Erythroblast (primary cell): ENCODE results near the gene IL17REL.

Experiments
- DNase-seq, 2 experiments: peaks; one replicate each; lab custom pipeline; 2025; lab: John Stamatoyannopoulos, UW
- GATA1 ChIP-seq: IDR thresholded peaks from 2 replicates; pipeline ENCODE4 v1.6.1; 2011; ENCODE audit warnings: low read depth, mild to moderate bottlenecking, control low read depth, low read length, moderate library complexity
- POLR2A ChIP-seq: IDR thresholded peaks from 2 replicates; pipeline ENCODE4 v1.6.1; 2011; ENCODE audit warnings: mild to moderate bottlenecking, low read length

The IL17REL gene

DNA sequence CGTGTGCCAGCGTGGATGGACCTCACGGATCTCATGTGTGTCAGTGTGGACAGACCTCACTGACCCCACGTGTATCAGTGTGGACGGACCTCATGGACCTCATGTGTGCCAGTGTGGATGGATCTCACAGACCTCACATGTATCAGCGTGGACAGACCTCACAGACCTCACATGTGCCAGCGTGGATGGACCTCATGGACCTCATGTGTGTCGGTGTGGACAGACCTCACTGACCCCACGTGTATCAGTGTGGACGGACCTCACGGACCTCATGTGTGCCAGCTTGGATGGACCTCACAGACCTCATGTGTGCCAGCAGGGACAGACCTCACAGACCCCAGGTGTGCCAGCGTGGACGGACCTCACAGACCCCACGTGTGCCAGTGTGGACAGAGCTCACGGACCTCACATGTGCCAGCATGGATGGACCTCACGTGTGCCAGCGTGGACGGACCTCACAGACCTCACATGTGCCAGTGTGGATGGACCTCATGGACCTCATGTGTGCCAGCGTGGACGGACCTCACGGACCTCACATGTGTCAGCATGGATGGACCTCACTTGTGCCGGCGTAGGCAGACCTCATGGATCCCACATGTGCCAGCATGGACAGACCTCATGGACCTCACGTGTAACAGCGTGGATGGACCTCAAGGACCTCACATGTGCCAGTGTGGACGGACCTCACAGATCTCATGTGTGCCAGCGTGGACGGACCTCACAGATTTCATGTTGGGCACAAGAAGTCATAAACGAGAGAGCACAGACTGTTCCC, 27.3 kb upstream of the IL17REL start:
- TF ChIP-seq GATA1 (no peak), POLR2A (no peak)
- DNase-seq, result no peak

DNA sequence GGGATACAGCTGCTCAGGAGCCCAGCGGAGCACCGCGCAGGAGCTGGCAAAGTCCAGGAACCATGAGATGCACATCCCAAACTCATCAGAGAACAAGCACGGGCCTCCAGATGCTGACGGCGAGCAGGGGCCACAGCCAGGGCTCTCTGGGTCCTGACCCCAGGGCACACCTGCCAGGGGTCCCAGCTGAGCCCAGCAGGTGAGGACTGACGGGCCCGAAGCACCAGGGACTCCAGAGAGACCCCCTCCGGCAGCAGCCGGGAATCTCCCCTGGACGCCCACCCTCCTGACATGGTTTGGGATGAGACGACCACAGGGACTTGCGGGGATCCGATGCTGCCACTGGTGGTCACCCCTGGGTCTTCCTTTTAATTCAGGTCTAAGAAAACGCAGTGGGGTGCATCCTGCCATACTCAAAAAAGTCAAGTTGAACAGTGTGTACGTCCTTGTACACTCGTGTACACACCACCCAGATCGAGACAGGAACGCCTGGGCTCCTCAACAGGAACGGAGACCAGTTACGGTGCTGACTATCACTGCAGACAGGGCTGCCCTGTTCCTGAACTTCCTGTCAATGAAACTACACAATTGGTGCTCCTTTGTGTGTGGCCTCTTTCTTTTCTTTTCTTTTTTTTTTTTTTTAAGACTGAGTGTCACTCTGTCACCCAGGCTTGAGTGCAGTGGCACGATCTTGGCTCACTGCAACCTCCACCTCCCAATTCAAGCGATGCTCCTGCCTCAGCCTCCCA, 23.6 kb upstream of the IL17REL start:
- TF ChIP-seq POLR2A (no peak), GATA1 (no peak)
- no peak for DNase-seq

DNA sequence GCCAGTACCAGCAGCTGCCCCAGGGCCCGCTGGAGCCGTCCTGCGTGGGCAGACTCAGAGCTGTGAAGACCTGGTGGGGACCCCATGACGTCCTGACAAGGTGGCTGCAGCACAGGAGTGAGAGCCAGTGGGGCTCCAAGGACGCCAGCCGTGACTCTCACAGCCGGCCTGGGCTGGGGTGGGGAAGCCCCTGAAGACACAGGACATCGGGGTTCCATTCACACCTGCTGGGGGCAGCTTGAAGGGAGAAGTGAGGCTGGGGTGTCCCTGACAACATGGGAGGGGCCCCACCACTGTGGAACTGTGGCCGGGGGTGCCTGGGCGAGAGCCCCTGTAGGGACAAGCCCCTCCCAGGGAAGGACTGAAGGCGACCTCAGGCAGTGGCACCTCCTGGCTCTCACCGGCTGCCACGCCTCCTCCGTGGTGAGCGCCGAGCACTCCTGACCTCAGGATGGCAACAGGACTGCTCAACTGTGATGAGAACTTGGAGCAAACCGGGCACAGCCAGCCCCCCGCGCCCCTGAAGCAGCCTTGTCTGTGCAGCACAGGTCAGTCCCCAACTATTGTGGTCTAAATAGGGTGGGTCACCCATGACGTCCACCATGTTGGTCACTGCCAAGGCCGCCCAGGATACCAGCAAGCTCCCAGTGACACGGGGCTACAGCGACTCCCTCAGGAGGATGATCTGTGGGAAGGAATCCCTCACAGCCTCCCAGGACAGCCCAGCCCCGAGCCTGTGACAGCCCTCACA, 22.7 kb upstream of the IL17REL start:
- no peak for DNase-seq
- TF ChIP-seq POLR2A, result no peak

DNA sequence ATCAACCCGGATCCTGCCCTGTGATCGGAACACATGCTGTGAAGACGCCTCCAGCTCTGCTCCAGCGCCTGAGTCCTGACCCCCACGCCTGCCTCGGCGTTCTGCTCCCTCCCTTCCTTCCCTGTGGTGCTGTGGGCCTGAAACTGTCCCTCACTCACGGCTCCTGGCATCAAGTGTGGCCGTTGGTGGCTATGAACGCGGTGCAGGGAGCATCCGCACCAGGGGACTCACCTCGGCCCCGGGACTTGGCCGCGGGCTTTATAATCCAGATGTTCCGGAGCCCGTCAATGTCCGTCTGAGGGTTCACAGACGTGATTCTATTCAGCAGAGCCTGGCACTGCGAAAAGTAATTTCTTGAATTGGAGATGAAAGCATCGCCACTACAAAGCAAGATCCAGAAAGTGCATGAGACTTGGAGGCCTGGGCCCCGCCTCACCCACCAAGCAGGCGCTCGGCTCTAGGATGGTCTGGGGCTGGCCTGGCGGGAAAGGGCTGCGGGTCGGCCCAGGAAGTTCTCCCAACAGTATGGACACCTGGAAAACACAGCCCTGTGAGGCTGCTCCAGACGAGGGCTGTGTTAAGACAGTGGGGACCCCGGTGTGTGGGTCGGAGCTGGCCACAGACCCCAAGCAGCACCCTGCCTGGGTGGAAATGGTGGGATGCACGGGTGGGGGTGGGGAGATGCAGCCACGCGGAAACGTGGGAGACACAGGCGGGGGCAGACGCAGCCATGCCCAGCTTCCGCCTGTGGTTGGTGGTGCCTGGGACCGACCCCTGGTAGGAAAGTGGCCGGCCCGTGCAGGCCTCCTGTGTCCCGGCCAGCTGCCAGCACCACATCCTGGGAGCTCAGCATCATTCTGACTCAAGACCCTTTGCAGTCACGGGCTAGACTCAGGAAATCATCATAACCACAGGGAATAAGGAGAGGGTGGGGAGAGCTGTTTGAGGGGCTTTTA, 21.8 kb upstream of the IL17REL start:
- TF ChIP-seq POLR2A (no peak), GATA1 (no peak)

DNA sequence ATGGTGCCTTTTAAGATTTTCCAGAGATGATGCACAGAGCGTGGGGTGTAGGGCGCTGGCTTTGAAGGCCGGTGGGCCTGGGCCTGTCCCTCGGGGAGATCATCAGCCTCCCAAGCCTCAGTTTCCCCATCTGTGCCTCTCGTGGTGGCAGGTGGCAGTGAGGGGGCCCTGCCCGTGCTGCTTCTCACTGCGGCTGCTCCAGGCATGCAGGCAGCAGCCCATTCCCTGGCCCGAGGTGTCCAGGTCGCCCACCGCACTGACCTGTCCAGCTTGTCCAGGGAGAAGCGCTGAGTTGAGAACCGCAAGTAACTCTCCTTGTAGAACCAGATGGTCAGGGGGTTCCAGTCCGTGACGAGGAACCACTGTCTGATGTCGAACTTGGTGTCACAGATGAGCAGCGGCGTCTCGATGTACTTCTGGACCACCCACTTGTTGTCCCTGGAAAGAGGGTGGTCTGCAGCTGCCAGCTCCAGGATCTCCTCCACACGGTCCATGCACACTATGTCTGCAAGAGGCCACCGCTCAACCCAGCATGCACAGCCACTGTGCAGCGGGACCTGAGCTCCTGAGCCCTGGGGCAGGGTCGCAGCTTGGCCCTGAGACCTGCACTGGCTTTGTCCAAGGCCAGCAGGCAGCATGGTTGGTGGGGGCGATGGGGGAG, 20.5 kb upstream of the IL17REL start:
- no peak for DNase-seq
- TF ChIP-seq POLR2A (no peak), GATA1 (no peak)

More for the DNA sequence above, 21.8 kb upstream of the IL17REL start:
- no peak for DNase-seq

DNA sequence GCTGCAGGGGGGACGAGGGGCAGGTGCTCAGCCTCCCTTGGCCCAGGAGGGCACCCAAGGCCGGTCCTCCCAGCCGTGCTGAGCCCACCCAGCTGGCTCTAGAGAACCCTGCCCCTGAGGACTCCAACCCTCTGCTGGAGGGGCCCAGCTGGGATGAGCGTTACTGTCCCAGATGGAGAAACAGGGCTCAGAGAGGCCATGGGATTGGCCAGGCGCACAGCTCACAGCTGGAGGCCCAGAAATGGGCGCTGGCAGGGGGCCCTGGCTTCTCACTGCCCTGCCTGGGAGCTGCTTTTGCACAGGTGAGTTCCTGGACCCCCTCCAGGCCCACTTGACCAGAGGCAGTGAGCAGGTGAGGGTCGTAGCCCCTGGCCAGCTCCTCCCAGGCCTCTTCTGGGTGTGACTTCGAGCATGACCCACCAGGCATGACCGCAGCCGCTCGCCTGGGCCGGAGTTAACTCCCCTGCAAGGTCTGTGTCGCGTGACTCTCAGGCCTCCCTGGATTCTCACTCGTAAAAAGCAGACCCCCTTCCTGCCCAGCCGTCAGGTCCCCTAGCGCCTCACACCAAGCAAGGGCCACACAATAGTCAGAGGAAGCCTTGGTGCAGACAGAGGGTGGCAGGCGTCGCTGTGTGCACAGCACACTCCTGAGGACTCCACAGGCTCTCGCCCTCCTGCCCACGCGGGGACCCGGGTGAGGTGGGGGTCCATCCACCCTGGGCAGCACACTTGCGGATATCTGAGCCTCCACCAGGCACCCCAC, 19.7 kb upstream of the IL17REL start:
- TF ChIP-seq POLR2A (no peak), GATA1 (no peak)
- DNase-seq, result no peak

DNA sequence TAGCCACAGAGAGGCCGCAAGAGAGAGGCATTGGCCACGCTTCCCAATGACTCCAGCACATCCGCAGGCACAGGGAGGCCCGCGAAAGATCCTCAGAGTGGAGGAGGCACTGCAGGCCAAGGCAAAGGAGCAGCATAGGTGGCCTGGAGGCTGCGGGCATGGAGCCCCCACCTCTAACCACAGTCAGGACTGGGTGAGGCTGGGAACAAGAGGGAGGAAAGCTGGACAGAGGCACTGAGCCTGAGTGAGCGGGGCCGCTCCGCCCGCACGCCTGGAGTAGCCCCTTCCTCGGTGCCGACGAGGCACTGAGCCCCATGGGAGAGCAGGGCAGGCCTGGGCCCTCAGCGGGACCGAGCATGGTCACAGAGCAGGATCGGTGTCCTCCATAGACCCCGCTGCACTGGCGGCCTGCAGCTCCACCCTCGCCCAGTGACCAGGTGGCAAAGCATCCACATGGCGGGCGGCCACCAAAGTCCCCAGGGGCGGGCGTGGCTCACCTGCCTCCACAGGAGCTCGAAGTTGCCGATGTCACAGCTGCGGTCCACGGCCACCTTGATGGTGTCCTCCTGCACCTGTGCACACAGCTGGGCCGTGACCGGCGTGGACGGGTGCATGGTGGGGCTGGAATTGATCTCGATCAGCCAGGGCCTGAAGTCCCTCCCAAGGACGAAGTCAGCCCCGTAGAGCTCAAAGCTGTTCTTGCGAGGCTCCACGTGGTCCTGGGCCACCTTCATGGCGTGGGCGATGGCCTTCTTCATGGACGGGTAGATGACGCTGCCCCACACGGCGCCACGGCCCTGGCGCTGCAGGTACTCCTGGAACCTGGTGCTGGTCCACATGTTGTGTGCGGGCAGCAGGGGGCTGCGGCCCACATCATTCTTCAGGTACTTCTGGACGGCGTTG, 18.9 kb upstream of the IL17REL start:
- no peak for DNase-seq

DNA sequence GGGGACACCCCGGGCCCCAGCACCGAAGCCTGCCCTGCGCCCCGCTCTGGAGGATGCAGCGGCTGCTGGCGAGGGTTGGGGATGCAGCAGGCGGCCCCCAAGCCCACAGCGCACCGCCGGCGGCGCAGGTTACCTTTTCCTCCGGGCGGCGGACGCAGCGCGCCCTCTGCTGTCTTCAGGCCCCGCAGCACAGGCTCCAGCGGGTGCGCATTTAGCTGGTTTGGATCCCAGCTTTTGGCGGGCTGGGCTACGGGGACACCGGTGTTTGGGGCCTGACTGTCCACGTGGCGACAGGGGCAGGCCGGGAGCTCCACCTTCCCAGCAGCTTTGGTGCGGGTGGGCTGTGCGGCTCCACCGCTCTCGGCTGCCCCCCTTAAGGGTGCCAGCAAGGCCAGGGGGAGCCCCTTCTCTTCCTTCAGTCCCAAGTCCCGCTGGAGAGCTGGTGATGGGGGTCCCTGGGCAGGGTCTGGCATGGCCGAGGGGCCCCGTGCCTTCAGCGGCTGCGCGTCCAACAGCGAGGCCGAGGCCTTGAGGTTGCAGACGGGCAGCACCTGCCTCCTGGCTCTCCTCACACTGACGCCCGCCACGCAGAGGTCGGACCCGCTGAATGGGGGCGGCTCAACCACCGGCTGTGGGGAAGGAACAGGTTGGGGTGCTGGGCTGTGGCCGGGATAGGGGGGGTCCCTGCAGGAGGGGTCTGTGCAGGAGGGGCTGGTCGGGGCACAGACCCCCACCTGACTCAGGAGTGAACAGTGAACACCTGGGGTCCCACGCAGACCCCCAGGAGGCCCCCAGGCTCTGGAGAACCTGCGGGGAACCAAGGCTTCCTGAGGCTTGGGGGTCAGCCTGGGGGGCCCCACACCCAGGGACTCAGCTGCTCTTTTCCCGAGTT, 18.0 kb upstream of the IL17REL start:
- DNase-seq, result peak; percentile 77 to 83
- TF ChIP-seq POLR2A (no peak), GATA1 (no peak)

More for the DNA sequence above, 18.9 kb upstream of the IL17REL start:
- TF ChIP-seq GATA1 (no peak), POLR2A (no peak)

DNA sequence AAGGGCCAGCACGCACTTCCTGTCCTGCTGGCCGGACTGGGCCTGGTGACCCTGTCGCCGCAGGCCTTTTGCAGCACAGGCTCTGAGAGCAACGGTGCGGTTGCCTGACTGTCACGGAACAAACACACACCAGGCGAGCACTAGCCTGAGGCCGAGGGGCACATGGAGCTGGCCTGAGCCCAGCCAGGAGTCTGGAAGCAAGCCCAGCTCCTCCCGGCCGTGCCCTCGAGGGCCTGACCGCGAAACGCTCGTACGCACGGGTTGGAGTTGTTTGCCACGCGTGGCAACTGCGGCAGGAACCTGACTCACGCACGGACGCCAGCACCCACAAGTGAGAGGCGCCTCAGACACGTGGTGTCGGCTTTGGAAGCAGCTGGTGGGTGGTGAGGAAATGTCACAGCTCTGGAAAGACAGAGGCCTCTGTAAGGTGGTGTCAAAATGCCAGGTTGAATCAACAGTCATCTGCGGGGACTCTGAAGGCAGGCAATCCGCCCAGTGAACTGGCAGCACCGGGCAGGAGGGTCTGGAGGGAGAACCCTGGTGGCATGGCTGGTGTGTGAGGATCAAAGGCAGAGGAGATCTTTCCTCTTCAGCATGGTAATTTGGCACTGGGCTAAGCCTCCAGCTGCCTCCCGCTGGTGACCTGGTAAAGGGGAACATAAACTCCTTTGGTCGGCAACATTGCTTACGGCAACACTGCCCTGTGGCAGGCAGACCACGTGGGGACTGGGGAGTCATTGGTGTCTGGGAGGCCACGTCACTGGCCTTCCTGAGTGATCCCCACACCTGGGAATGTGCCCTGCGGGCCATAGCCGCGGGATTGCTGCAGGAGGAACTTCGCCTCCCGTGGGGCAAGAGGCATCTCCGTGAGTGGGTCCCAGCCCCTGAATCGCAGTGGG, 15.3 kb upstream of the IL17REL start:
- peak in 1 of 2 experiments; percentile 16 for DNase-seq
- TF ChIP-seq GATA1, result no peak
- no peak for TF ChIP-seq POLR2A
